HG03558 (cell line): ENCODE results near the gene AFAP1L1.
A peak's percentile ranks its signal among the peaks of the same experiment; 100 is the strongest.
"Not testable (repeated sequence)": the region's sequence is repeated elsewhere in the genome, so short reads cannot be mapped to it uniquely, and the experiment has no call there.

ENCODE experiments used
- ATAC-seq: cut with Tn5 transposase; IDR thresholded peaks from one replicate; pipeline ENCODE4 v1.9.1; 2021; ENCODE audit warnings: moderate number of reproducible peaks; ENCODE audit not compliant: unreplicated experiment; ENCODE audit errors: extremely low read depth

The AFAP1L1 gene

GRCh38 chr5:149380466-149381121 lies 108.9 kb downstream of the AFAP1L1 start:
- no peak for ATAC-seq

DNA sequence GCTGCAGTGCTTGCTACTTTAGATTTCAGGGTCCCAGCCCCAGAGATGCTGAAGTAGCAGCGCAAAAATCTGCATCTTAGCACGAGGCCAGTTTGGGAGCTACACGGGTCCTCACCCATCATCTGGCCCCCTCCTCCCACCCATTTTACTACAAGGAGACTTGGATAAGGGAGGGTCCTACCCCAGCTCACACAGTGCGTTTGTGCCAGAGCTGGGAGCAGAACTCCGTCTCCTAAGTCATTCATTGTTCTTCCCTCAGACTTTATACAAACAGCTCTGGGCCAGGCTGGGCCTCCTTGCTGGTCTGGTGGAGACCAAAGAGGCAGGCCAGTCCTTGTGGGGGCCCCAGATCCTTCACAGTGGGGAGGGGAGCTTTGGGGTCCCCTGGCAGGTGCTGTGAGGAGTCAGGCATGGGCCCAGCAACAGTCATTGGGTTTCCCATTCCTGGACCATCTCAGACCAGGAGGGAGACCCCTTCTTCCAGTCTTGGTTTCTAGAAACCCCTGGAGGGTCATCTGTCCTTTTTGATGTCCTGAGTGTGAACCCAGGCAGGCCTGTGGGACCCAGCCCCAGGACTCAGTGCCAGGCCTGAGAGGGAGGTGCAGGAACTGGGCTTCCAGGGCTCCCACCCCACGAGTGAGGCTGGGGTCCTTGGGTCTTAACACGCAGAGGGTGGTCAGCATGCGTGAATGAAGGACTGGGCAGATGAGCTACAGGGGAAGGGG lies 109.8 kb downstream of the AFAP1L1 start:
- no peak for ATAC-seq

GRCh38 chr5:149381986-149382338 lies 110.3 kb downstream of the AFAP1L1 start:
- peak; percentile 84 for ATAC-seq

DNA sequence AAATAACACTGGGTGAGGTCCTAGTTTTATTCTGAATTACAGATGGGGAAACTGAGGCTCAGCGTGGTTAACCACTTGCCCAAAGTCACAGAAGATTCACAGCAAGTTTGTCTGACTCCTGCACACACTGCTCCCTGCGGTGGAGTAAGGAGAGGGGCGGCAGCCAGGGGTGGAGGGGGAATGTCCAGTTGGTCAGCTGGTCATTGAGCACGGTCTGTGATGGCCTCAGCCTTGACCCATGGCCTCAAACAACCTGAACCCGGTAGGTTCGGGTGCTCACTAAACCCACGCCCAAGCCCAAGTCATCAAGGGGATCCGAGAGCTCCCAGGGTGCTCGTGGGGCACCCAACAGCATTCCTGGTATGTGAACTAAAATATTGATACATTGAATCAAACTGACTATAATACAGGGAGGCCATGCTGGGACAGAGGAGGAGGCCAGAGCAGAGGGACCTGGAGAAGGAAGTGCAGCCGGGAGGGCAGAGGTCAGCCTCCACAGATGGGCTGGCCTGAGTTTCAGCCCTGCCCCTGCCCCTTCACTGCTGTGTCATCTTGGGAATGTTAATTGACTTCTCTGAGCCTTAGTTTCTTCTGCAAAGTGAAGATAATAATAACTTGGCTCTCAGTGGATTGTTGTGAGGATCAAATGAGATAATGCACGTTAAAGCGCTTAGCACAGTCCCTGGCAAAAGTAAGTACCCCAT lies 111.0 kb downstream of the AFAP1L1 start:
- ATAC-seq: no peak

GRCh38 chr5:149383399-149383798 lies 111.7 kb downstream of the AFAP1L1 start:
- no peak for ATAC-seq

DNA sequence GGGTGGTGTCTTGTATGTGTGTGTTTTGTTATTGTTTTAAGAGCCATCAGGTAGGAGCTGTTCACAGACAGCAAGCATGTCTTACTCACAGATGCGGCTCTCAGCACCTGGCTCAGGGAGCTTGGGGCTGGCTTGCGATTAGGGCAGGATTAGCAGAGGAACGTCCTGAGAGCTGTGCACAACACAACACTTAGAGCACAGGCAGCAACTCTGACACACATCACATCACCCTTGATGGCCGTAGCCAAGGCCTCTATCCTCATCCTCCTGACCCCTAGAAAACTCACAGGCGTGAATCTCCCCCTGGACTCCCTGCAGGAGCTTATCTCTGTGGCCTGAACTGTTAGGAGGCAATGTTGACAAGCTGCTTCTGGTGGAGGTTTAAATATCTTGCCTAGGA lies 114.5 kb downstream of the AFAP1L1 start:
- ATAC-seq: no peak

GRCh38 chr5:149387081-149387631 lies 115.5 kb downstream of the AFAP1L1 start:
- no peak for ATAC-seq

DNA sequence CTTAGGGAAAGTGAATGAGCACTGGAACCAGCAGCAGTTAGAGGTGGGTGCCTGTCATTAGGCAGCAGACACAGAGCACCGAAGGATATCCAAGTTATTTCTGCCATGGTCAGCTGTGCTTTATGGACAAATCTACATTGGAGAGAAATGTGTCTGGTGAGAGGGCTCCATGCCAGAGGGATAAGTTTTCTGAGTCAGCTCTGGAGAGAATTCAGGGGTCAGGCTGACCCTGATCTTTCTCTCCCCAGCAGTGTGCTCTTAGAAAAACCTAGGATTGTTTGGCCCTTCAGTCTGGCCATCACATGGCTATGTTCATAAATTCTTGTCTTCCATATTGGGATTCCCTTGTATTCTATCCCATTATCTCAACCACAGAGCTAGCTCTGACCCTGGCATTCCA lies 116.3 kb downstream of the AFAP1L1 start:
- no peak for ATAC-seq

GRCh38 chr5:149388498-149389190 lies 117.0 kb downstream of the AFAP1L1 start:
- no peak for ATAC-seq

- ATAC-seq: no peak
Measured at GRCh38 chr5:149389552-149390495, 118.2 kb downstream of the AFAP1L1 start.

DNA sequence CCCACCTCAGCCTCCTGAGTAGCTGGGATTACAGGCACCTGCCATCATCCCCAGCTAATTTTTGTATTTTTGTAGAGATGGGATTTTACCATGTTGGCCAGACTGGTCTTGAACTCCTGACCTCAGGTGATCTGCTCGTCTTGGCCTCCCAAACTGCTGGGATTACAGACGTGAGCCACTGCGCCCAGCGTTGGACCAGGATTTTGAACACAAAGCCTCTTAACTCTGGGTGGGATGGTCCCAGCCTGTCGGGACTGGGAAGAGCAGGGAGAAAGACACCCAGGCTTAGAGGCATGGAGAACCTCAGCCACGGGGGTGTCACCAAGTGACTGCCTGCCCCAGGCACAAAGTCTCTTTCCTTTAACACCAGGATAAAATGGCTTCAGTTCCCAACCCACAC lies 119.4 kb downstream of the AFAP1L1 start:
- not testable (repeated sequence) for ATAC-seq
